ENCODE data around the gene SLC25A23. TPM values are rescaled to one million over a fixed set of nuclear protein-coding genes. Genes with fewer than 3 reads are reported as not detected.

SLC25A23 gene
- total and polyA plus RNA-seq, 9 donors, result 26.7 to 74.0 (median 43.8) TPM

DNA sequence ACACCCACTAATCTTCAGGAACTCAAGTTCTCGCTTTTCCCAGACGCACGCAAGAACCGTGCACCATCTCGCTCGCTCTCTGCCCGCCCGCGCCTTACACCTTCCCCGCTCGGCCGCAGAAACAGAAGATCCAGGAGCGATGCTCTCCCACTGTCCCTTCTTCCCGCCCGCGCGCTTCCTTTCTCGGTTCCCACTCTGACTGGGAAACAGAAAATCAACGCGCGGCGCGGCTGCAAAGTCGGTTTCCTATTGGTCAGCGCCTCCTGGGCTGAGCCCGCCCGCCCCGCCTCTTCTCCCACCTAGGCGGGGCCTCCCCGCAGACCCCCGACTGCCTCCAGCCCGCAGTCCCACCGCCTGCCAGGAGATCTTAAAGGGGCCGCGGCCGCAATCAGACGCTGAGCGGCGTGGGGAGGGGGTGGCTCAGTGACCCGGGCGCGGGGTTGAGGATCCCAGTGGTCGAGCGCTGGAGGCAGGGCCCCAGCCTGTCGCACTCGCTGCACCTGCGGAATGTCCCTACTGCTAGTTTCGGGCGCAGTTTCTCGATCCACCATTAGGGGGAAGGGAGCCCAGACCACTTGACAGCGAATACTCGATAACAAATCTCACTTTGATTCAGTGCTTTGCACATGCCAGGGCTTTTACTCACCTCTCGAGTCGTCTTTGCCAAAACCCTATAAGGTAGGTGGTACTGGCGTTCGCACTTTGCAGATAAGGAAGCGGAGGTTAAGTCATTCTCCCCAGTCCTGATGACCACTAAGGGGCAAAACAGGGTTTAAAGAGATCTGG is 700 bp upstream of the SLC25A23 start:
- DNase-seq, result peak; percentile 95 to 97 (median 96)
- Histone ChIP-seq H3K4me3 (peak overlapping the region; percentile 76), H3K27ac (no peak overlapping the region), H3K4me1 (ENCODE audit: insufficient read depth) (peaks cover 10% of the 10 kb centered on the region), H3K27me3 (no peaks in the 10 kb centered on the region), H3K9me3 (no peaks in the 10 kb centered on the region), H3K36me3 (no peaks in the 10 kb centered on the region)
- TF ChIP-seq POLR2A (IDR thresholded peaks at IDR 0.05) (no peak), EP300 (IDR thresholded peaks at IDR 0.05) (no peak)
- TF ChIP-seq, protein P1, sequence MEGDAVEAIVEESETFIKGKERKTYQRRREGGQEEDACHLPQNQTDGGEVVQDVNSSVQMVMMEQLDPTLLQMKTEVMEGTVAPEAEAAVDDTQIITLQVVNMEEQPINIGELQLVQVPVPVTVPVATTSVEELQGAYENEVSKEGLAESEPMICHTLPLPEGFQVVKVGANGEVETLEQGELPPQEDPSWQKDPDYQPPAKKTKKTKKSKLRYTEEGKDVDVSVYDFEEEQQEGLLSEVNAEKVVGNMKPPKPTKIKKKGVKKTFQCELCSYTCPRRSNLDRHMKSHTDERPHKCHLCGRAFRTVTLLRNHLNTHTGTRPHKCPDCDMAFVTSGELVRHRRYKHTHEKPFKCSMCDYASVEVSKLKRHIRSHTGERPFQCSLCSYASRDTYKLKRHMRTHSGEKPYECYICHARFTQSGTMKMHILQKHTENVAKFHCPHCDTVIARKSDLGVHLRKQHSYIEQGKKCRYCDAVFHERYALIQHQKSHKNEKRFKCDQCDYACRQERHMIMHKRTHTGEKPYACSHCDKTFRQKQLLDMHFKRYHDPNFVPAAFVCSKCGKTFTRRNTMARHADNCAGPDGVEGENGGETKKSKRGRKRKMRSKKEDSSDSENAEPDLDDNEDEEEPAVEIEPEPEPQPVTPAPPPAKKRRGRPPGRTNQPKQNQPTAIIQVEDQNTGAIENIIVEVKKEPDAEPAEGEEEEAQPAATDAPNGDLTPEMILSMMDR (IDR thresholded peaks at IDR 0.05), result peak in 2 of 3 donors; percentile 70 to 80
- 0 to 1% (median 1%) methylated on average over 44 to 57 of the region's 57 CpGs for WGBS, 3 donors
- intact Hi-C loops (cut with DNase I), result no loop called here

DNA sequence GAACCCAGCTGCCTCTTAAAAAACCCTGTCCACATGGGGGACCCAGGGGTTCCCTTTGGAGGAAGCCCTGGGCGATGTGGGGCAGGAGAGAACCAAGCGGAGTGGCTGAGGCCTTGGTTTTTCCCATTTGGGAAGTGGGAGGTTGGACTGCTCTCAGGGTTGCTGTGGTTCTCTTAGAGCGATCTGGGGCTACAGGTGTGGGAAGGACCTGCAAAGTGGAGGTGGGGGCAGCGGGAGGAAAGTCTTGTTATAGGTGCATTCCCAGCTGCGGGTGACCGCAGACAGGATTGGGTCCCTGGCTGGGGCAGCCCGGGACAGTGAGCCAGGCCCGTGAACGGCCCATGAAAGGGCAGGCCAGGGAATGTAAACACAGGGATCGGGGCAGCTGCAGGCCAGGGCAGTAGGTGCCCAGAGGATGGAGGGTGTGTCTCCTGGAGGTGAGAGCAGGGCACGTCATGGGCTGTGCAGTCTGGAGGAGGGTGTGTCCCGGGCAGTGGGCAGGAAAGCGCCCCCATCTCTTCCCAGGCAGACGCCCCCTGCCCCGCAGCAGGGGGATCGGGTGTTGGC is 814 bp downstream of the SLC25A23 start:
- H3K27me3 ChIP-seq, result no peaks in the 10 kb centered on the region
- H3K4me3 ChIP-seq, result peak overlapping the region; percentile 76
- peaks cover 0 to 9% of the 10 kb centered on the region in 2 donors for H3K9me3 ChIP-seq
- WGBS, 3 donors, result 17 to 24% (median 23%) methylated on average over 12 to 16 of the region's 16 CpGs
- intact Hi-C loops (cut with DNase I), result no loop called here
- TF ChIP-seq, protein P1 (IDR thresholded peaks at IDR 0.05), result no peak
- TF ChIP-seq EP300 (IDR thresholded peaks at IDR 0.05), result no peak
- no peak for TF ChIP-seq POLR2A (IDR thresholded peaks at IDR 0.05)
- peak overlapping the region; percentile 28 to 75 for H3K27ac ChIP-seq
- peaks cover 10% of the 10 kb centered on the region for H3K4me1 ChIP-seq (ENCODE audit: insufficient read depth)
- H3K36me3 ChIP-seq, result no peaks in the 10 kb centered on the region
- peak in 3 of 5 donors; percentile 13 to 52 (median 41) for DNase-seq

DNA sequence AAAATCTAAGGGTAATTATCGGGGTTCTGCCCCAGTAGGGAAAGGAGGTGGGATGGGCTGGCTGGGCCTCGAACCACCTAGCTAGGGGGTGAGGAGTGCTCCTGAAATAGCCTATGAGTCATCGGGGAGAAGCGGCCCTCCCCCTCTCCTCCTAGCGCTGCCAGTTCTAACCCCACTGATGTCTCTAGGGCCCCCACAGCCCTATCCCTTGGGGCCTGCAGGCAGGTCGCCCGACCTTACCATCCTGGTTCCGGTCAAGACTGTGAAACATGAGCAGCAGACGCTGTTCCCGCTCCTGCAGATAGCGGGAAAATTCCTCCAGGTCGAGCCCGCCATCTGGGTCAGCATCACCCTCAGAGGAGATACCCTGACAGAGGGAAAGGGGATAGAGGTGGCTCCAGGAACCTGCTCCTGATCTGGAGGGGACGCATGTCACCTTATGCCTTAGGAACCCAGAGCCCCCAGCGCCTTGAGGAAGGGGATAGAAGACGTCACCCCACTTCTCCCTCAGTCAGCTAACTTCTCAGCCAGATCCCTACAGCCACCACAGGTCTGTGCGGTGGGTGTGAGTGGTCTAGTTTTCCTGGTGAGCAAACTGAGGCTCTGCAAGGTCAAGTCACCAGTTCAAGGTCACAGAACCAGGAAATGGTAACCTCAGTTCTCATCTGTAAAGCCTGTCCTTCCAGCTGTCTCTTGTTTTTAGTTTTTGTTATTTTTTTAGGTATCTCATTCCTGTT is 1.5 kb downstream of the SLC25A23 start:
- WGBS, 3 donors, result 69 to 73% (median 69%) methylated on average over 17 of the region's 17 CpGs
- DNase-seq, result peak in 4 of 5 donors; percentile 12 to 52 (median 30)
- H3K9me3 ChIP-seq, result peaks cover 0 to 10% of the 10 kb centered on the region in 2 donors
- no peak overlapping the region for H3K27ac ChIP-seq
- H3K27me3 ChIP-seq, result no peaks in the 10 kb centered on the region
- TF ChIP-seq EP300 (IDR thresholded peaks at IDR 0.05), result no peak
- TF ChIP-seq POLR2A (IDR thresholded peaks at IDR 0.05), result no peak
- TF ChIP-seq, protein P1 (IDR thresholded peaks at IDR 0.05), result no peak
- peaks cover 10% of the 10 kb centered on the region for H3K4me1 ChIP-seq (ENCODE audit: insufficient read depth)
- H3K4me3 ChIP-seq, result peak overlapping the region; percentile 76
- H3K36me3 ChIP-seq, result no peaks in the 10 kb centered on the region
- intact Hi-C loops (cut with DNase I), result no loop called here

DNA sequence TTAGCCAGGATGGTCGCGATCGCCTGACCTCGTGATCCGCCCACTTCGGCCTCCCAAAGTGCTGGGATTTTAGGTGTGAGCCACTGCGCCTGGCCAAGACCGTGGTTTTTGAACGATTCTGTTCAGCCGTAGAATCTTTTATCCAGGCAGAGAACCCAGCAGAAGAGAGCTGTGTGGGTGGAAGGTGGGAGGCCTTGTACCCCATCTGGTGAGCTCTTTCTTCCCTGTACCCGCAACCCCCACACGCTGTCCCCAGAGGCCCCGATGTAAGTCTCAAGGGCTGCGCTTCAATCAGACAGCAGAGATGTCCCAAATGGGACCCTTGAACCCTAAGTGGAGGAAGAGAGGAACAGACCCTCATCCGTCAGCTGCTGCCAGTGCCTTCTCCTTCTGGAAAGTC is 3.7 kb downstream of the SLC25A23 start:
- Histone ChIP-seq H3K36me3 (no peaks in the 10 kb centered on the region), H3K27ac (no peak overlapping the region), H3K4me1 (ENCODE audit: insufficient read depth) (peaks cover 10% of the 10 kb centered on the region), H3K4me3 (no peak overlapping the region), H3K27me3 (no peaks in the 10 kb centered on the region), H3K9me3 (peaks cover 0 to 10% of the 10 kb centered on the region in 2 donors)
- TF ChIP-seq, protein P1 (IDR thresholded peaks at IDR 0.05), result no peak
- TF ChIP-seq POLR2A (IDR thresholded peaks at IDR 0.05) (no peak), EP300 (IDR thresholded peaks at IDR 0.05) (no peak)
- DNase-seq, result no peak
- 92 to 99% (median 97%) methylated on average over 15 of the region's 15 CpGs for WGBS, 3 donors
- intact Hi-C loops (cut with DNase I), result no loop called here

All from ovary (tissue), 9 donors.